Liver (tissue), 9 donors: ENCODE results near the gene COLEC11. TPM values are rescaled to one million over a fixed set of nuclear protein-coding genes. Genes with fewer than 3 reads are reported as not detected.
A peak's percentile ranks its signal among the peaks of the same experiment; 100 is the strongest.

Source experiments
- DNase-seq: peaks from one replicate; pipeline ENCODE4 v3.0.0-alpha.2; 2017; ENCODE audit warnings: low spot score
- H3K27ac ChIP-seq, 2 donors: one replicate each; pipeline ENCODE4 v1.7.0; 2013; ENCODE audit warnings: inconsistent platforms in 2 of 2, low read length in 2 of 2, control low read depth in 1 of 2, low read depth in 1 of 2, mild to moderate bottlenecking in 1 of 2
- H3K27me3 ChIP-seq, 4 donors: one replicate each; pipeline versions ENCODE4 v1.6.1 to v1.7.0; 2013; ENCODE audit warnings: low read length in 3 of 4, inconsistent platforms in 1 of 4, mild to moderate bottlenecking in 1 of 4, moderate library complexity in 1 of 4; ENCODE audit not compliant: control insufficient read depth in 4 of 4, insufficient read depth in 4 of 4
- H3K36me3 ChIP-seq, 4 donors: one replicate each; pipeline versions ENCODE4 v1.6.1 to v1.7.0; 2013; ENCODE audit warnings: low read length in 3 of 4, mild to moderate bottlenecking in 3 of 4, low read depth in 1 of 4, moderate library complexity in 1 of 4; ENCODE audit not compliant: control insufficient read depth in 4 of 4, insufficient read depth in 3 of 4
- H3K4me1 ChIP-seq, 4 donors: one replicate each; pipeline versions ENCODE4 v1.6.1 to v1.7.0; 2013; ENCODE audit warnings: low read length in 3 of 4, mild to moderate bottlenecking in 3 of 4, moderate library complexity in 1 of 4; ENCODE audit not compliant: control insufficient read depth in 4 of 4, insufficient read depth in 4 of 4
- H3K4me3 ChIP-seq, 3 donors: one replicate each; pipeline versions ENCODE4 v1.6.1 to v1.7.0; 2013; ENCODE audit warnings: low read length in 3 of 3, control low read depth in 1 of 3, low read depth in 1 of 3, mild to moderate bottlenecking in 1 of 3
- H3K9ac ChIP-seq, 2 donors: one replicate each; pipeline ENCODE4 v1.7.0; 2013; ENCODE audit warnings: low read length in 2 of 2, mild to moderate bottlenecking in 2 of 2, moderate library complexity in 2 of 2, control low read depth in 1 of 2, low read depth in 1 of 2
- H3K9me3 ChIP-seq, 4 donors: one replicate each; pipeline versions ENCODE4 v1.6.1 to v1.7.0; 2013; ENCODE audit warnings: low read length in 3 of 4; ENCODE audit not compliant: control insufficient read depth in 4 of 4
- FOXA2 ChIP-seq: IDR thresholded peaks from 2 replicates; pipeline ENCODE4 v1.6.1; 2016; ENCODE audit warnings: antibody characterized with exemption
- GABPA ChIP-seq, 2 donors: IDR thresholded peaks in 1 of 2; conservative IDR thresholded peaks in 1 of 2; 2 replicates each; pipeline ENCODE4 v1.6.1; 2016; ENCODE audit warnings: antibody characterized with exemption in 2 of 2, mild to moderate bottlenecking in 1 of 2, moderate library complexity in 1 of 2
- HNF4A ChIP-seq, 2 donors: conservative IDR thresholded peaks; 2 replicates each; pipeline ENCODE4 v1.6.1; 2016; ENCODE audit warnings: antibody characterized with exemption in 2 of 2, mild to moderate bottlenecking in 2 of 2
- JUND ChIP-seq, 2 donors: IDR thresholded peaks; 2 replicates each; pipeline ENCODE4 v1.6.1; 2016; ENCODE audit warnings: antibody characterized with exemption in 2 of 2
- NR2F2 ChIP-seq: IDR thresholded peaks from 2 replicates; pipeline ENCODE4 v1.6.1; 2016; ENCODE audit warnings: antibody characterized with exemption
- RXRA ChIP-seq, 2 donors: IDR thresholded peaks; 2 replicates each; pipeline ENCODE4 v1.6.1; 2017 to 2018; ENCODE audit warnings: antibody characterized with exemption in 2 of 2, mild to moderate bottlenecking in 1 of 2
- WGBS: extraction: QIAGEN DNeasy Blood & Tissue Kit; methylation state at CpG from one replicate; pipeline ENCODE4 v1.1.7; 2013; 5-methylcytosine and 5-hydroxymethylcytosine counted together
- polyA plus RNA-seq, 2 donors: library from polyadenylated mRNA; stranded (reverse) in 1 of 2; unstranded in 1 of 2; fragments of 200-250 nt in 1 of 2; fragments of >200 nt in 1 of 2; fragmentation: Nextera tagmentation in 1 of 2; extraction: Ambion mirVana in 1 of 2; gene quantifications; one replicate each; pipeline versions ENCODE4 v1.2.1 to v1.2.3, GENCODE V29; 2013 to 2015
- total RNA-seq, 2 donors: library from RNA; depleted of rRNA; stranded (reverse); fragments of >200 nt; gene quantifications; one replicate each; pipeline ENCODE4 v1.2.3, GENCODE V29; 2014
- TF ChIP-seq, protein P1 (sequence below): IDR thresholded peaks from 2 replicates; pipeline ENCODE4 v1.6.1; 2016; ENCODE audit warnings: antibody characterized with exemption, mild to moderate bottlenecking
- TF ChIP-seq, protein P2 (sequence below): IDR thresholded peaks from 2 replicates; pipeline ENCODE4 v1.6.1; 2016; ENCODE audit warnings: antibody characterized with exemption
- TF ChIP-seq, protein P3 (sequence below): fragments of 150-350 bp; IDR thresholded peaks from 2 replicates; pipeline ENCODE4 v1.5.1; 2017; ENCODE audit warnings: improper control_type of control experiment, low read depth, low read length; ENCODE audit not compliant: missing input control
- donor health status: healthy.
- donor health status: healthy.
- donor health status: healthy.
- donor health status: healthy.
- donor health status: healthy.

COLEC11 gene
- total and polyA plus RNA-seq, 4 donors: 31.0 to 100 (median 70.9) TPM

DNA sequence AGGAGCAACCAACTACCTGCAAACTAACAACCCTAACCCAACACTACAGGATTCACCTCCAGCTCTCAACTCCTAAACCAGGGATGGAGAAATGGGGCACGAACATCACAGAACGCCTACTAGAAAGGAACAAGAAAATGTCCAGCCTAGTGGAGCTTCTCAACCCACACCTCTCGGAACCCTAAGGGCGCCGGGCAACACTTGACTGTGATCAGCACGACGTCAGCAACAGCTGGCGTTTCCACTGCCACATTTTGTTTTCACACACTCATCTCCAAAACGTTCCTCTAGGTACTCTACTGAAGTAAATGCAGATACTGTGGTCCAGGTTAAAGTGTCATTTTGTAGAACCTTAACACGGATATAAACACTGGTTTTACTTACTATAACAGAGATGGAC, 41.0 kb upstream of the COLEC11 start:
- H3K4me3 ChIP-seq: no peak overlapping the region
- TF ChIP-seq GABPA (IDR thresholded peaks at IDR 0.05 in 1 of 2, conservative IDR thresholded peaks at IDR 0.05 in 1 of 2) (no peak), NR2F2 (no peak), RXRA (IDR thresholded peaks at IDR 0.05) (no peak)
- TF ChIP-seq, protein P1, sequence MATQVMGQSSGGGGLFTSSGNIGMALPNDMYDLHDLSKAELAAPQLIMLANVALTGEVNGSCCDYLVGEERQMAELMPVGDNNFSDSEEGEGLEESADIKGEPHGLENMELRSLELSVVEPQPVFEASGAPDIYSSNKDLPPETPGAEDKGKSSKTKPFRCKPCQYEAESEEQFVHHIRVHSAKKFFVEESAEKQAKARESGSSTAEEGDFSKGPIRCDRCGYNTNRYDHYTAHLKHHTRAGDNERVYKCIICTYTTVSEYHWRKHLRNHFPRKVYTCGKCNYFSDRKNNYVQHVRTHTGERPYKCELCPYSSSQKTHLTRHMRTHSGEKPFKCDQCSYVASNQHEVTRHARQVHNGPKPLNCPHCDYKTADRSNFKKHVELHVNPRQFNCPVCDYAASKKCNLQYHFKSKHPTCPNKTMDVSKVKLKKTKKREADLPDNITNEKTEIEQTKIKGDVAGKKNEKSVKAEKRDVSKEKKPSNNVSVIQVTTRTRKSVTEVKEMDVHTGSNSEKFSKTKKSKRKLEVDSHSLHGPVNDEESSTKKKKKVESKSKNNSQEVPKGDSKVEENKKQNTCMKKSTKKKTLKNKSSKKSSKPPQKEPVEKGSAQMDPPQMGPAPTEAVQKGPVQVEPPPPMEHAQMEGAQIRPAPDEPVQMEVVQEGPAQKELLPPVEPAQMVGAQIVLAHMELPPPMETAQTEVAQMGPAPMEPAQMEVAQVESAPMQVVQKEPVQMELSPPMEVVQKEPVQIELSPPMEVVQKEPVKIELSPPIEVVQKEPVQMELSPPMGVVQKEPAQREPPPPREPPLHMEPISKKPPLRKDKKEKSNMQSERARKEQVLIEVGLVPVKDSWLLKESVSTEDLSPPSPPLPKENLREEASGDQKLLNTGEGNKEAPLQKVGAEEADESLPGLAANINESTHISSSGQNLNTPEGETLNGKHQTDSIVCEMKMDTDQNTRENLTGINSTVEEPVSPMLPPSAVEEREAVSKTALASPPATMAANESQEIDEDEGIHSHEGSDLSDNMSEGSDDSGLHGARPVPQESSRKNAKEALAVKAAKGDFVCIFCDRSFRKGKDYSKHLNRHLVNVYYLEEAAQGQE: no peak
- TF ChIP-seq, protein P2, sequence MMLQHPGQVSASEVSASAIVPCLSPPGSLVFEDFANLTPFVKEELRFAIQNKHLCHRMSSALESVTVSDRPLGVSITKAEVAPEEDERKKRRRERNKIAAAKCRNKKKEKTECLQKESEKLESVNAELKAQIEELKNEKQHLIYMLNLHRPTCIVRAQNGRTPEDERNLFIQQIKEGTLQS: no peak

DNA sequence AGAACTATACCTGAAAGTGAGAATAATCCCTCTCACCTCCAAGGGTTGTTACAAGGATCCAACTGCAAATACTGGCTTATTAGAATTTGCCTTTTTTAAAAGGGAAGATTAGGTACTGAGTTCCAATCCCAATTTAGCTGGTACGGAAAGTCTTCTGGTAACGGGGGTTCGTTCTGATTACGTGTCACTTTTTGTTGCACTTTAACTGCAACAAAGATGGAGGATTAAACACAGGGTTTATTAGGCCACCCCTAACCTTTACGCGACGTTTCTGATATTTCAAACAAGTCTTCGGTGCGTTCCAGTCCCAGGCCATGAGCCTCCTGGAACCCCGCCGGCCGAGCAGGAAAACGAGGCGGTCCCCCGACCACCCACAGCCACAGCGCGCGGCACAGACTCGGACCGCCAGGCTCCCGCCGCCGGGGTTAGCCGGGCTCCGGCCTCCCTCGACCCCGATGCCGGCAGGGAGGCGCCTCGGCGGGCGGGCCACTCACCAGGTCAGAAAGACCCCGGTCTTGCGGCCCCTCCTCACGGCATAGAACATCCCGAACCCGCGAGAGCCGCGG, 37.2 kb upstream of the COLEC11 start:
- peak overlapping the region; percentile 94 to 98 (median 97) for H3K4me3 ChIP-seq
- peaks cover 3 to 27% (median 22%) of the 10 kb centered on the region in 4 donors for H3K36me3 ChIP-seq
- H3K27me3 ChIP-seq: no peaks in the 10 kb centered on the region
- H3K27ac ChIP-seq: peak overlapping the region; percentile 81 to 92
- DNase-seq: no peak
- TF ChIP-seq, protein P3, sequence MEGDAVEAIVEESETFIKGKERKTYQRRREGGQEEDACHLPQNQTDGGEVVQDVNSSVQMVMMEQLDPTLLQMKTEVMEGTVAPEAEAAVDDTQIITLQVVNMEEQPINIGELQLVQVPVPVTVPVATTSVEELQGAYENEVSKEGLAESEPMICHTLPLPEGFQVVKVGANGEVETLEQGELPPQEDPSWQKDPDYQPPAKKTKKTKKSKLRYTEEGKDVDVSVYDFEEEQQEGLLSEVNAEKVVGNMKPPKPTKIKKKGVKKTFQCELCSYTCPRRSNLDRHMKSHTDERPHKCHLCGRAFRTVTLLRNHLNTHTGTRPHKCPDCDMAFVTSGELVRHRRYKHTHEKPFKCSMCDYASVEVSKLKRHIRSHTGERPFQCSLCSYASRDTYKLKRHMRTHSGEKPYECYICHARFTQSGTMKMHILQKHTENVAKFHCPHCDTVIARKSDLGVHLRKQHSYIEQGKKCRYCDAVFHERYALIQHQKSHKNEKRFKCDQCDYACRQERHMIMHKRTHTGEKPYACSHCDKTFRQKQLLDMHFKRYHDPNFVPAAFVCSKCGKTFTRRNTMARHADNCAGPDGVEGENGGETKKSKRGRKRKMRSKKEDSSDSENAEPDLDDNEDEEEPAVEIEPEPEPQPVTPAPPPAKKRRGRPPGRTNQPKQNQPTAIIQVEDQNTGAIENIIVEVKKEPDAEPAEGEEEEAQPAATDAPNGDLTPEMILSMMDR: no peak
- TF ChIP-seq HNF4A (conservative IDR thresholded peaks at IDR 0.05) (no peak), JUND (IDR thresholded peaks at IDR 0.05) (no peak), FOXA2 (no peak)
- TF ChIP-seq, protein P2: no peak
- no peaks in the 10 kb centered on the region for H3K9me3 ChIP-seq
- peaks cover 4 to 18% (median 15%) of the 10 kb centered on the region in 4 donors for H3K4me1 ChIP-seq
- WGBS: under 1% methylated on average over 40 of the region's 40 CpGs
- H3K9ac ChIP-seq: peak overlapping the region; percentile 90 to 94

More for the DNA sequence above, 41.0 kb upstream of the COLEC11 start:
- Histone ChIP-seq H3K9ac (no peak overlapping the region), H3K36me3 (peaks cover 14 to 55% (median 50%) of the 10 kb centered on the region in 4 donors), H3K9me3 (no peaks in the 10 kb centered on the region), H3K4me1 (peaks cover 3 to 16% (median 13%) of the 10 kb centered on the region in 4 donors), H3K27me3 (no peaks in the 10 kb centered on the region), H3K27ac (no peak overlapping the region)
- no peak for DNase-seq
- 94% methylated on average over 10 of the region's 10 CpGs for WGBS
